Spleen (tissue), 11 donors: ENCODE data around the gene OR5K4. TPM values are rescaled to one million over a fixed set of nuclear protein-coding genes. Genes with fewer than 3 reads are reported as not detected.

Experiments
- DNase-seq: peaks from one replicate; pipeline ENCODE4 v3.0.0-alpha.2; 2020
- H3K27ac ChIP-seq, 8 donors: fragments of 200-600 bp; sonication (generic) in 7 of 8; 1 replicate in 4 of 8; 2 replicates in 4 of 8; pipeline versions ENCODE4 v1.5.0 to v1.8.0; 2016 to 2021; ENCODE audit warnings: inconsistent platforms in 4 of 8, mild to moderate bottlenecking in 4 of 8, moderate library complexity in 1 of 8
- H3K27me3 ChIP-seq, 7 donors: fragments of 200-600 bp; sonication (generic) in 6 of 7; replicated peaks in 1 of 7; 1 replicate in 4 of 7; 2 replicates in 3 of 7; pipeline versions ENCODE4 v1.5.0 to v1.8.0; 2016 to 2021; ENCODE audit warnings: inconsistent platforms in 3 of 7, mild to moderate bottlenecking in 1 of 7
- H3K36me3 ChIP-seq, 6 donors: fragments of 200-600 bp; sonication (generic) in 5 of 6; 1 replicate in 4 of 6; 2 replicates in 2 of 6; pipeline versions ENCODE4 v1.5.0 to v1.8.0; 2016 to 2021; ENCODE audit warnings: inconsistent platforms in 2 of 6
- H3K4me1 ChIP-seq, 6 donors: fragments of 200-600 bp; sonication (generic) in 5 of 6; 1 replicate in 3 of 6; 2 replicates in 3 of 6; pipeline versions ENCODE4 v1.5.0 to v1.8.0; 2016 to 2021; ENCODE audit warnings: inconsistent platforms in 3 of 6
- H3K4me3 ChIP-seq, 8 donors: fragments of 200-600 bp; sonication (generic) in 7 of 8; 1 replicate in 4 of 8; 2 replicates in 4 of 8; pipeline versions ENCODE4 v1.5.0 to v1.8.0; 2016 to 2021; ENCODE audit warnings: inconsistent platforms in 4 of 8, mild to moderate bottlenecking in 4 of 8, moderate library complexity in 2 of 8
- H3K9me3 ChIP-seq, 8 donors: fragments of 200-600 bp; sonication (generic) in 7 of 8; 1 replicate in 4 of 8; 2 replicates in 4 of 8; pipeline versions ENCODE4 v1.5.0 to v1.8.0; 2016 to 2021; ENCODE audit warnings: inconsistent platforms in 4 of 8
- CTCF ChIP-seq, 11 experiments: fragments of 200-600 bp in 7 of 11; fragments of 450-650 bp in 4 of 11; sonication (generic) in 4 of 11; IDR thresholded peaks in 8 of 11; conservative IDR thresholded peaks in 3 of 11; 1 replicate in 7 of 11; 2 replicates in 4 of 11; pipeline versions ENCODE4 v1.4.0 to v1.8.0; 2016 to 2021; ENCODE audit warnings: antibody characterized with exemption in 11 of 11, inconsistent platforms in 4 of 11, mild to moderate bottlenecking in 1 of 11
- POLR2A ChIP-seq, 3 donors: fragments of 450-650 bp; IDR thresholded peaks; one replicate each; pipeline ENCODE4 v1.5.1; 2017; ENCODE audit warnings: antibody characterized with exemption in 3 of 3, mild to moderate bottlenecking in 1 of 3
- POLR2AphosphoS5 ChIP-seq, 3 donors: sonication (generic); formaldehyde crosslinking; IDR thresholded peaks; one replicate each; pipeline ENCODE4 v1.5.1; 2017; ENCODE audit warnings: antibody characterized with exemption in 3 of 3
- WGBS, 5 donors: extraction: QIAGEN DNeasy Blood & Tissue Kit in 3 of 5; methylation state at CpG; one replicate each; pipeline versions ENCODE4 v1.1.5 to v1.1.7; 2013 to 2018; 5-methylcytosine and 5-hydroxymethylcytosine counted together
- intact Hi-C: fragments of 100-400 bp; cut with DNase I; formaldehyde crosslinking; loops from one replicate; pipeline ENCODE4 v1.15.0; 2023; ENCODE audit warnings: low total_unique reads
- polyA plus RNA-seq, 3 donors: library from polyadenylated mRNA; stranded (reverse); fragments of 200-250 nt; gene quantifications; one replicate each; pipeline ENCODE4 v1.2.1, GENCODE V29; 2013
- total RNA-seq, 7 donors: library from RNA; depleted of rRNA in 3 of 7; stranded (reverse); fragments of >200 nt in 3 of 7; fragmentation: NEBNext Ultra II Directional in 4 of 7; extraction: Animal tissue kit (Norgen Biotek cat#: 25700) in 4 of 7; gene quantifications; one replicate each; pipeline versions ENCODE4 v1.1.0 to v1.2.1, GENCODE V29; 2016 to 2021
- donor health status: healthy with polysubstance abuse.
- donor health status: DM: no; HTN: no; CAD: no; lungs with moderate emphysema.
- donor health status: DM: no; HTN: no; CAD: no.
- donor health status: Bipolar disorder and iron deficiency.
- donor health status: healthy.
- donor health status: DM: no; HTN: no; CAD: no.
- donor health status: DM: yes; HTN: yes; CAD: no.

The OR5K4 gene
- total and polyA plus RNA-seq, 10 donors: not detected

DNA sequence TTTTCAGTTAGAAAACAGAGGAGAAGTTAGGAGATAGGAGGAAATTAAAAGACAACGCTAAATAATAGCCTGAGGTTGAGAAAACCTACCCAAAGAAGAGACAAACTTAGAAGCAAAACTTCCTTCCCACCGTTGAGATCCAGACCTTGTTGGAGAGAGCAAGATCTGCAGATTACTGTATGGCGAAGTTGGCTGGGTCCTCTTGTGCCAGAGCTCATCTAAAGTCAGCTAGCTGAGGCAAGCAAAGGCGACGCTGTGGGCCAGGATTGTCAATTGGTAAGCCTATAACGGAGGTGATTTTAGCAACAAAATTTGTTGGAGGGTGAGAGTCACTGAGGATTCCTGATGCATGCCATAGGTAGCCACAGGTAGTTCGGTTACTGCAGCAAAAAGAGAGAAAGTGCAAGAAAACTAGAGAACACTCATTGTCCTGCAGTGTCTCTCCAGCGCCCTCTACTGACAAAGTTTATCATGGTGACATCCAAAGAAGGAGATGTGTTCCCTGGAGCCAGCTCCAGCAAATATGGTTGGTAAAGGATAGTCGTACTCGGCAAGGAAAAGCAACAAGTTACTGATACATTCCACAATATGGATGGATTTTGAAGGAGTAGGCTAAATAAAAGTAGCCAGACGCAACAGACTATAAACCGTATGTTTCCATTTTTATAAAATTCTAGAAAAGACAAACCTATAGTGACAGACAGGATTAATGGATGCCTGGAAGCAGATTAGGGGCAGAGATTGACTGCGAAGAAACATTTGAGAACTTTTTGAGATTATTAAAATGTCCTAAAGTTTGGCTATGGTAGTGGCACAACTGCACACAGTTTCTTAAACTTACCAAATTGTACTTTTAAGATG, 9.8 kb upstream of the OR5K4 start:
- intact Hi-C loops: no loop called here

GRCh38 chr3:98350082-98350481, 3.6 kb upstream of the OR5K4 start:
- H3K4me1 ChIP-seq: no peaks in the 10 kb centered on the region
- TF ChIP-seq POLR2AphosphoS5 (IDR thresholded peaks at IDR 0.05) (no peak), CTCF (IDR thresholded peaks at IDR 0.05 in 8 of 11, conservative IDR thresholded peaks at IDR 0.05 in 3 of 11) (no peak), POLR2A (IDR thresholded peaks at IDR 0.05) (no peak)
- intact Hi-C loops: no loop called here
- no peaks in the 10 kb centered on the region for H3K27me3 ChIP-seq
- no peak for DNase-seq
- no peak overlapping the region for H3K4me3 ChIP-seq
- H3K9me3 ChIP-seq: no peaks in the 10 kb centered on the region
- 87 to 95% (median 94%) methylated on average over 3 of the region's 3 CpGs for WGBS, 5 donors
- H3K36me3 ChIP-seq: no peaks in the 10 kb centered on the region
- no peak overlapping the region for H3K27ac ChIP-seq

More for the DNA sequence above, 9.8 kb upstream of the OR5K4 start:
- no peak overlapping the region for H3K4me3 ChIP-seq
- H3K36me3 ChIP-seq: no peaks in the 10 kb centered on the region
- no peaks in the 10 kb centered on the region for H3K27me3 ChIP-seq
- 61 to 69% (median 65%) methylated on average over 13 of the region's 13 CpGs for WGBS, 5 donors
- DNase-seq: no peak
- no peak for TF ChIP-seq POLR2AphosphoS5 (IDR thresholded peaks at IDR 0.05)
- peak in 5 of 11 experiments; percentile 10 to 40 (median 34) for TF ChIP-seq CTCF (IDR thresholded peaks at IDR 0.05 in 8 of 11, conservative IDR thresholded peaks at IDR 0.05 in 3 of 11)
- no peak for TF ChIP-seq POLR2A (IDR thresholded peaks at IDR 0.05)
- no peaks in the 10 kb centered on the region for H3K9me3 ChIP-seq
- no peak overlapping the region for H3K27ac ChIP-seq
- no peaks in the 10 kb centered on the region for H3K4me1 ChIP-seq

- Histone ChIP-seq H3K27me3 (no peaks in the 10 kb centered on the region), H3K4me1 (no peaks in the 10 kb centered on the region), H3K36me3 (no peaks in the 10 kb centered on the region), H3K9me3 (peaks cover 0 to 39% (median 28%) of the 10 kb centered on the region in 8 donors), H3K27ac (no peak overlapping the region), H3K4me3 (no peak overlapping the region)
- TF ChIP-seq CTCF (IDR thresholded peaks at IDR 0.05 in 8 of 11, conservative IDR thresholded peaks at IDR 0.05 in 3 of 11) (no peak), POLR2A (IDR thresholded peaks at IDR 0.05) (no peak)
- DNase-seq: no peak
- intact Hi-C loops: no loop called here
Measured at GRCh38 chr3:98359250-98359649, 5.6 kb downstream of the OR5K4 start.

- Histone ChIP-seq H3K9me3 (peaks cover 0 to 39% (median 28%) of the 10 kb centered on the region in 8 donors), H3K4me1 (no peaks in the 10 kb centered on the region), H3K4me3 (no peak overlapping the region), H3K36me3 (no peaks in the 10 kb centered on the region), H3K27ac (no peak overlapping the region), H3K27me3 (no peaks in the 10 kb centered on the region)
- no peak for TF ChIP-seq CTCF (IDR thresholded peaks at IDR 0.05 in 8 of 11, conservative IDR thresholded peaks at IDR 0.05 in 3 of 11)
- TF ChIP-seq POLR2A (IDR thresholded peaks at IDR 0.05): no peak
- no peak for TF ChIP-seq POLR2AphosphoS5 (IDR thresholded peaks at IDR 0.05)
- intact Hi-C loops: no loop called here
- DNase-seq: no peak
- 33 to 100% (median 65%) methylated on average over 1 of the region's 1 CpG for WGBS, 5 donors
Measured at GRCh38 chr3:98359993-98360675, 6.5 kb downstream of the OR5K4 start.
